Stimulated activated CD8-positive, alpha-beta memory T cell treated with anti-CD3 and anti-CD28 coated beads, Interleukin-12 subunit alpha, Interleukin-12 subunit beta, amount 100 ng/mL, for 24 hours (primary cell): ENCODE data around the gene GPR87.

Source experiments
- DNase-seq: peaks from one replicate; pipeline ENCODE4 v3.0.0-alpha.2; 2020; ENCODE audit errors: extremely low read depth

The GPR87 gene, protein sequence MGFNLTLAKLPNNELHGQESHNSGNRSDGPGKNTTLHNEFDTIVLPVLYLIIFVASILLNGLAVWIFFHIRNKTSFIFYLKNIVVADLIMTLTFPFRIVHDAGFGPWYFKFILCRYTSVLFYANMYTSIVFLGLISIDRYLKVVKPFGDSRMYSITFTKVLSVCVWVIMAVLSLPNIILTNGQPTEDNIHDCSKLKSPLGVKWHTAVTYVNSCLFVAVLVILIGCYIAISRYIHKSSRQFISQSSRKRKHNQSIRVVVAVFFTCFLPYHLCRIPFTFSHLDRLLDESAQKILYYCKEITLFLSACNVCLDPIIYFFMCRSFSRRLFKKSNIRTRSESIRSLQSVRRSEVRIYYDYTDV

DNA sequence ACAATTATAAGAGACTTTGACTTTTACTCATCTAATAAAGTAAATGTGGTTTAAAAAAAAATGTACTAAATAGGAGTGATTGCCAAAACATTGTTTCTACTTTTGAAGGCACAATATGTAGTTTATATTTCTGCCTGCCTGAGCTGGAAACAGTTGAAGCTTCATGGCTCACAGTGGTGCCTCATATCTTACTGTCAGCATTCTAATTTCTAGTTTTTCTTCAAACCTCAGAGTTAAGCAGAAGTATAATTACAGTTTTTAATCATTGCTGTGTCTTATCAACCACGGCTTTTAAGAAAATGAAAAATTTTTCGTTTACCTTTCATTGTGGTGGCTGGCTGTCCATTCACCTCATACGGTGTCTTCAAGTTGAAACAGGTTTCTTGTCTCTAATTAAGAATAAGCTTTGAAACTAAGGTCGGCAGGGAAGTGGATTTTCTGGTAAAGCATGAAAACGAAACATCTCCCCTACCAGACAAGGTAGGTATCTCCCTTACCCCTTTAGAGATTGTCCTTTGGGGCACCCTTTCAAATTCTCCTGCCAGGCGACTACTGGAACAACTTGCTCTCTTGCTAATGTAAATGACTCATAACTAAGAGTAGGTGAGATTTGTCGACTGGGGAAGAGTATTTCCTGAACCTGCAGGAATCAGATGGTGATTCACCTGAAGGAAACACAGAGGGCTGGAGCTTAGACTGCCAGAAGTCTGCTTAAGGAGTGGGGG, at the start of gene GPR87:
Gene GPR87, minus strand, starts transcription at position 554 of the 725 bp plus-strand sequence. CDS start 16,720 bp downstream, outside the sequence.
- DNase-seq, result no peak

DNA sequence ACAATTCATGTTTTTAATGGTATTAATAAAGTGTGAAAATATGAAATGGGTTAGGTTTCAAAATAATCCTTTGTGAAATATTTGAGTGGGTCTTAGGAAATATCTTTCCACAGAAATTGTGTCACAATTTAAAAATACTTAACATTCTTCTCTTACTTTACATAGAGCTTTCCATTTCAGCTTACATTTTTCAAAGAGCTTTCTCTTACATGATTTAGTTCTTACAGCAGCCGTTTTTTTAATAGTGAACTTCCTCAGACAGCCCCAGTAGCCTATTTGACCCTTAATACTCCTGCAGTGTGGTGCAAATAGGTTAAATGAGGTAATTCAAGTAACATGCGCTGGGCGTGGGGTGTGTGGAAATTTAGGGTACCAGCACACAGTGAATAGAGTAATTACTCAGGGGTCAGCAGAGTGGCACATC, 46.1 kb upstream of the GPR87 start:
- DNase-seq, result no peak

DNA sequence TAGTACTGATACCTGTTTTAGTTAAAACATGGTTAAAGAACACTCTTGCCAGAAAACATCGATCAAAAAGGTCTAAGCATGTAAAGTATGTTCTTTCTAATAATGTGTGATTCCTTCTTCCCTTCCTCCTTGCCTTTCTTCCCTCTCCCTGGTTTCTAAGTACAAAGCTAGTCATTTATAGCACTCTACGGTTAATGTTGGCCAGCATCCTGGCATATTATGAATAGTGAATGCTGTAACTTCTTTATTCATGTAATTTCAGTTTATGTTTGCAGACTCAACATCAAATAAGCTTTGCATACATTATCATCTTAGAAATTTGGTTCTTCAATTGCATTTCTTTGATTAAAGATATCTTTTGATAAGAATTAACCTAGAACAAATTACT, 40.8 kb upstream of the GPR87 start:
- no peak for DNase-seq

DNA sequence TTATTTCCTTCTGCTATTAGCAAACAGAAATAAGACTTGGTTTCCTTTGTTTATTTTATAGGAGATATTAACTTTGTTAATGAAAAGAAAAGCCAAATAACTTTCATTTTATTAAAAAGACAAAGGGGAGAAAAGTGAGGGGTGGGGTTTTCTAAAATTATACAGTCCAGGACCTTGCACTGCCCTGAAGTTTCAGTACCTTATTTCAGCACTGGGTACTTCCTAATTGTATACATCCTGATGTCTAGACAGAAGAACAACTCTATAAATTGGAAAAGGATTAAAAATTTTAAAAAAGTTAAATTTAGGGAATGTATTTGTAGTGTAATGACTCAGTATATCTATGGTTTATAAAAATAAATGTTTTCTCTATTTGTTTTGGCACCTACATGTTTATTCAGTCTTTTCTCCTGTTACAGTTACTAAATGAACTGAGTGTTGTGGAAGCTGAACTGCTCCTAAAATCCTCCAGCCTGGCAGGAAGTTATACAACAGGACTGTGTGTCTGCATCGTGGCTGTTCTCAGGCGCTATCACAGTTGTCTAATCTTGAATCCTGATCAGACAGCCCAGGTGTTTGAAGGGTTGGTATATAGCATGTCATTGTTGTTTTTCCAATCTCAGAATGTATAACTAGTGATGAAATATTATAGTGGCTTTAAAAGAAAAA, 40.3 kb upstream of the GPR87 start:
- DNase-seq, result no peak

DNA sequence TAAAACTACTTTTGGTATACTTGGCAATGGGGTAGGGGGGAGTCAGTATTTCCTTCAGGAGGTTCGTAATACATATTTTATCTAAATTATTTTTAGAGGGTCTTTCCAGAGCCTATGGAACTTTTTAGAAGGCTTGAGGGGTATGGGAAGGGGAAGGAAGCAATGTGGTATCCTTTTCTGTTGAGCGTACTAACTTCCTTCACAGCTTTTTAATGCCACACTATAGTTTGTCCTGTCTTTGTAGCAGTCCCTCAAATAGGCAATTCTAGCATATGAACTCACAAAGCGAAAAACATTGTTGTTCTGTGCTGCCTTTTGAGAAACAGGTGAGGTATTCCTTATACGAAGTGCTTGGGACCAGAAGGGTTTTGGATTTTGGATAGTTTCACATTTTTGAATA, 35.0 kb upstream of the GPR87 start:
- no peak for DNase-seq

DNA sequence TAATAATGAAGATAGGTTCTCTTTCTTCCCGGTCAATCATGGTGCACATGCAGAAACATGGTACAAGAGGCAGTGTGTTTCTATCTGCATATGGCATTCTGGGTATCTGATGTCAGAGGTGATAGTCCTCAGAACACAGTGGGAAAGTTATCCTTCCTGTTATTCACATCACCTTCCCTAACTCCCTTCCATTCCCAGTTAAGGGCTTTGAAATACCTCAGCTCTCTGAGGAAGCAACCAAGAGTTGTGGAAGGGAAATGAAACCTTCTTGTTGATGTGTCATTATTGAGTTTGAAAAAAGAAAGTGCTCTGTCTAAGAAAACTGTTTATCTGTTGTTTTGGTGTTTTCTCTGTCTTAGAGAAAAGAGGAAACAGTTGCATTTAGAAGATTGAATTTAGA, 34.6 kb upstream of the GPR87 start:
- DNase-seq, result no peak

DNA sequence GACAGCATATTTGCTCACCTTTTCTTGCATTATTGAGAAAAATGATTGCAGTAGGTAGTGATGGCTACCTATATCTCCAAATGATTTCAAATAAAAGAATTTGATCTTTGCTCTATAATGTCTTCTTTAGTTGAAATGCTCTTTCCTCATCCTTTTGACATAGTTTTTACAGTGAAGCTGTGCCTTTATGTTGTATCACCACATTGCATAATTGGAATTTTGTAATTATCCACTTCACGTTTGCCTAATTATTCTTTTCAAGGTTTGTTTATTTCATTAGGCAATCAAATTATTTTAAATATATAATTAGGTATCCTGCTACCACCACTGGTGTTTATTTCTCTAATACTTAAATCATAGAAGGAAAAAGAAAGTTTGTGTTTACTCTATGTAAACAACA, 34.0 kb upstream of the GPR87 start:
- no peak for DNase-seq

DNA sequence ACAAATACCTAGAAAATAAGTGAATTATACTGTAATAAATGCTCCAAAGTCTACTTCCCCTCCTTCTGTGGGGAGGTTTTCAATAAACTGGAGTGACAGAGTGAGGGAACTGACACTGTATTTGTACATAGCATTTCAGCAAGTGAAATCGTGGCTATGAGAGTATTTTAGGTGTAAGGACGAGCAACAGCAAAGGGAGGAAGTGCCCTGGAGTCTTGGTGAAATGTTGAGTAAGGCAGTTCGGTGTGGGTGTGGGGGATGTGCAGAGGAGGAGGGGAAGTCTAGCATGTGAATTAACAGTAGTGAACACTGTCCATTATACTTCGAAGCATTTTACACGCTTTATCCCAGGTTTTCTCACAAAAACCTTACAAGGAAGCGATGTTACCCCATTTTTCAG, 30.8 kb upstream of the GPR87 start:
- no peak for DNase-seq

DNA sequence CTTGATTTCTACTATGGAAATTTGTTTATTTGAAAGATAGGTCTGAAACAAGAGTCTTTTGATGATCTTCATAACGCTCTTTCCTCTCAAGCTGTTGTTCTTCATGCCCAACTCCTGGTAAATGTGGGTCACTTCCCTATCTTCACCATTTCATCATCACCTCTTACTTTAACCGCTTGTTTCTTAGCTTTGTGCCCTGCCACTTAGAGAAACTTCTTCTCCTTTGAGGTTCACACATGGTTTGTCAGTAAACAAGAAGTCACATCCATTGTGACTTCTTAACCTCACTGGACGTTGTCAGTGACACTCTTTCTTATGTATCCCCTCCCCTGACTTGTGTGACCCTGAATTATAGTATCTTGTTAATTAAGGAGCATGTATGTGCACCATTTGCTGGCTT, 29.7 kb upstream of the GPR87 start:
- no peak for DNase-seq

DNA sequence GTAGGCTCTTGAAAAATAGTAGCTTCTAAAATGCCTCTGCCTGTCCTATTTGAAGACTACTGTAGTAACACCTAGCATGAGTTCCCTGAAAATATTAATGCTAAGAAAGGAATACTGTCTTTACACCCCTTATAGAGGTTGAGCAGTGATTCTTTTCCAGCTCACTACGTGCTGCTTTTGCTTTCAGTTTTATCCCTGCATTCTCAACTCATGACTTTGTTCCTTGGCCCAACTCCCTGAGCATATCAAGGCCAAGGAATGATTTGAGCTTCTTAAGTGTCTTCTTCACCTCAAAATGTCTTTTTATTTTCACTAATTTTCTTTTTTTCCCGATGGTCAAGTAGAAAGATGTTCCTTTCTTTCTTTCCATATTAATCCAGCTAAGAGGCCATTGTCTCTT, 29.2 kb upstream of the GPR87 start:
- no peak for DNase-seq

DNA sequence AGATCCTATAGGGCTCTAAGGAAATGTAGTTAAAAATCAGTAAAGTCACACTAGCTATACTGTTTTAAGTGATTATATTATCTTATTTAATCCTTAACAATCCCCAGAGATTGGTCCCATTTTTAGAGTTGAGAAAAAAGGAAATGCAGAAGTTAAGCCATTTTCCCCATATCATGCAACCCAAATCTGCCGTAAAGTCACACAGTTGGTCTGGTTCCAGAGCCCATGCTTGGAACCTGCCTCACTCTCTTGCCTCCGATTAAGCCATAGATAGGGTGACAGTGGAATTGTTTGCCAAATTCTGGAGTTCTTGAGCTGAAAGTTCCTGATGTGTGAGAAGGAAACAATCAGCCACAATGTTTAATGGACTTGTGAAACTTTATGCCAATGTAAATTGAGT, 15.1 kb upstream of the GPR87 start:
- DNase-seq, result no peak

DNA sequence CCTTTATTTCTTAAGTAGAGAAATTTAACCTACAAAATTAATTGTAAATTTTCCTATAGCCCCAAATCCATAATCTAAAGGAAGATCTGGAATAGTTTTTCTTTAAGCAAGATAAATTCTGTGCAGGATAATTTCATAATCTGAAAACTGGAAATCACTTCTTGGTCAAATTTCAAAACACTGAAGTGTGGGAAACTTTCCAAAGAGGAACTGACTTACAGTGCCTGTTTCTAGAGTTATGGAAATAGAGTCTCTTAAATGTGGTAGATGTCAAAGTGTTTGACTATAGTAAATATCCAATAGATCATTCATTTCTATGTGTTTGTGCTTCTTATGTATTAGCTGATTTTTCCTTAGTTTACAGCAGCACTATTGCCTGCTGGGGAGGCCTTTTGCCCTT, 14.3 kb upstream of the GPR87 start:
- DNase-seq, result no peak

DNA sequence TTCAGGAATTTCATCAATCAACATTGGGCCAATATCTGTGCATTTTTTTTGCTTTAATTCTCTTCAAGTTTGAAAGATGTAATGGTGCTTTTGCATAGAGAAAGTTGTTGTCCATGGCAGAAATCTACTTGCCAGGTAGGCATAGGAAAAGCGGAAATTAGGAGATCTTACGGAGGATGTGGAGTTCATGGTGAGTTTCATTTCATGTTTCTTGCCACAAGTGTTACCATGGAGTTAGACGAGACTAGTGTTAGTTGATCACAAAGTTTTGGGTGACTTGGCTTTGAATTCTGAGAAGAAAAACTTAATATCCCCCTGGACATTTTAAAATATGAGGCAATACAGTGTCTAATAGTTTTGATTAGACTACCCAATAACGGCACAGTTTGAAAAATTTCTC, 13.8 kb upstream of the GPR87 start:
- DNase-seq, result no peak

DNA sequence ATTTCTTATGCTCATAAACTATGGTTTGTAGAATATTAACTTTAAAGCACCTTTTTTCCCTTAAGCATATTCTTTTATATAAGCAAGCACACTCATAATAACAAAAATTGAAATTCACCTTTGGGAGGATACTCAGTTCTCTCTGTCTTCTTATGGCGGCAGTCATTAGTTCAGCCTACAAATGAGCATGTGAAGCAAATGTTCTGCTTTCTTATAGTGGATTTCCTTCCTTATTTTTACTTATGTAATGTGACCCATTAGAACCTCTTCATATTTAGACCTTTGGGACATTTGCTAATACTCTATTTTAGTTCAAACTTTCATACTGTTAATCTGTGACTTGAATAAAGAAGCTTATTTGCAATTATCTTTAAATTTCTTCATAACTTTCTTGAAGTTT, 12.7 kb upstream of the GPR87 start, which contains the start of gene P2RY13:
Gene P2RY13, minus strand, starts transcription at position 187 of the 400 bp plus-strand sequence. Its CDS starts 21 bp downstream, at position 166.
- DNase-seq, result no peak

DNA sequence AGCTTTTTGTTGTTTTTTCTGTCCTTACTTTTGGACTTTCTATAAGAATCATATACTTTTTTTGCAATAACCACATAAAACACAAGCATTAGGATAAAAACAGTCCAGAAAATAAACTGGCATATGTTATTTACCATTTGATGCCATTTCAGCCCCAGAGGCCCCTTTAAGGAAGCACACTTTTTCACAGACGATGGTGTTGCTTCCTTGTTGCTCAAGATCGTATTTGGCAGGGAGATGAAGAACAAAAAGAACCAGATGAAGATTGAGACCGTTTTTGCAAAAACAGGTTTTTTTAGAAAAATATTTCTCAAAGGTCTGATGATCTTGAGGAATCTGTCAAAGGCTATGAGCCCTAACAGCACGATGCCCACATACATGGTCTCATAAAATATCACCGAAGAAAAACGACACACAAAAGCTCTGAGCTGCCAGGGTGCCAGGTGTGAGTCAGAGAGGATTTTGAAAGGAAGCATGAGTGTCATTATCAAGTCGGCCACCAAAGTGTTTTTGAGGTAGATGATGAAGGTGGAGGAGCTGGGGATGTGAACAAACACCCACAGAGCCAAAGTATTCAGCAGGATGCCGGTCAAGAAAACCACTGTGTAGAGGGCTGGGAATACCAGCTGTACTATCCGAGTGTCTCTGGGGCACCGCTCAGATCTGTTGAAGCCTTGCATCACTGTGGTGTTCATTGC, 11.8 kb upstream of the GPR87 start:
- DNase-seq, result no peak

DNA sequence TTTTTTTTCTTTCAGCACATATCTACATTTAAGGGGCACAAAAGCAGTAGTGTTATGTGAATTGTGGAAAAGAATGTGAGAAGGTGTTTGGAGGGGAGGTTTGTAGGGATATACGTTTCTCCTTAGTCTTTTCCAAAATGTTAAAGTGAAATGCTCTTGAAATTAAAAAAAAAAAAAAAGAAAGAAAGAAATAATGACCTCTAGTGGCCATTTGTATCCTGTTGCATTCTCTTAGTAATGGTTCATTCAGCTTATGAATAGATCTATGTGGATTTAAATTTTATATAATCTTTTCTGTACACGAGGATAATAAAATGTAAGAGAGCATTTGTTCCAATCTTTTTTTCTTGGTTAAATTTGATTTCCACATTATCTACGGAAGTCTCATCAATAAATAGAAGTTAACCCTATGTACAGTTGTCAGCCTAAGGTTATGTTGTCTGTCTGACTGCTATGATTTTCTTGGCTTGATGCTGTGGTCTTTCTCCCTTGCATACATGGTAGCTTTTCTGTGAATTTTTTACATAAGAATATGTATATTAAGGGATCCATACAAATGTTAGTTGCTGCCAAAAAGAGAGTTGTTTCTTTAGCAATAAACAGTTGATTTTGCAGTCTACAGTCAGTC, 11.1 kb upstream of the GPR87 start:
- no peak for DNase-seq

DNA sequence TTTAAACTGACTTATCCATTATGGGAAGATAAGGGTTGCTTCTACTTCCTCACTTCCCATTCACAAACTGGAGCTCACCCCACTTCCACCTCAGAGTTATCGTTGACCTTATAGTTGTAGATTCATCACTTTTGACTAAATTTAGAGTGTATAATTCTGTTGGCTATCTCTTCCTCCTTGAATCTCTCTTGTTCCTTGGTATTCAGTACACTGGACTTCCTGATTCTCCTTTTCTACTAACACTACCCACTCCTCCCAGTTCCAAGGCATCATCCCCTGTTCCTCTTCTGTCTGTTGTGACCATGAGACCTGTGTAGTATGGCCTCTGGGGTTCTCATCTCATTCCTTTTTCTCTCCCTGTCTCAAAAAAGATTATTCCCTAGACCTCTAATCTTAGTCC, 5.9 kb upstream of the GPR87 start:
- DNase-seq, result no peak

DNA sequence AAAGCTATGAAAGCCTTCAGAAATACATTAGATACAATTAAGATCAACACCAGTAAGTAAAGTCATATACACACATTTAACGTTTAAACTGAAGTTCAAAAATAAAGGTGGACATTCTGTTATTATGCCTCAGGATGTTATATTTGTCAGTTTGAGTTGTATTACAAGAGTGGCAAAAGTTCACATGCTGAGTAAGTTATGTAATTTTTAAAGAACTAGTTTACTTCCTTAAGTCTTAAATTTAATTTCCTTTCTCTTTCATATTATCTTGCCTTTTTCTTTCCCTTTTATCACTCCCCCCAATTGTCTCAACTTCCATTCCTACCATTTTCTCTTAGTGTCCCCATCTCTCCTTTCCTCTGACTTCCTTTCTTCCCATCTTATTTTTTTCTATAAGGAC, 4.9 kb upstream of the GPR87 start:
- DNase-seq, result no peak

DNA sequence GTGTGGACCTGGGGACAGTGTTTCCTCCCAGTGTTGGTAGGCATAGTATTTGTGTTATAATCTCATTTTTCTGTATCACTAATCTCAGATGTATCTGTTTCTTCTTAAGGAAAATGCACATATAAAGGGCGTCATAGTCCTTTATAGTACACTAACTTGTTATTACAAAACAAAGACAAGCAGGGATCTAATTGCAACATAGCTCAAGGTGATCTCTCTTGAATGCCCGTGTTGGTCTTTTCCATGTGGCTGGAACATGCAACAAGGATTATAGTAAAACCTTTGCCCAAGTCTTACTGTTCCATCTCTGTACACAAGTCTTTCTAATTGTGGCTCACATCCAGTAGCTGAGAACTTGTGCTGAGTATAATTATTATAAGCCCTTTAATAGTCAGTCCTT, 3.5 kb upstream of the GPR87 start:
- no peak for DNase-seq

DNA sequence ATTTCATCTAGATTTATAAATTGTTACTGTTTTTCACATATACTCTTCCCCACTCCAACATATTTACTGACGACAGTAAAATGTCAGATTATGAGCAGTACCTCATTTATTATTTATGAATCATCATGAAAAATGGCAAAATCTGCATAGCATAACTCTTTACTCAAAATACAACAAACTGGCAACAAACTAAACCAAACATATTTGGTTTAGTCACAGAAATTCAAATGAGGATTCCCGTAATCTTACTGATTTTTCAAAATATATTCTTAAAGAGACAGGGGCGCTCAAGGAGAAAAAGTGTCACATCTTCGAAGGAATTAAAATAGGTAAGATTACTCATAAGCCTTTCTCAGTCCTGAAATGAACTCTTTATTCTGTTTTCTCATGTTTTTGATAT, 3.0 kb upstream of the GPR87 start:
- DNase-seq, result no peak

DNA sequence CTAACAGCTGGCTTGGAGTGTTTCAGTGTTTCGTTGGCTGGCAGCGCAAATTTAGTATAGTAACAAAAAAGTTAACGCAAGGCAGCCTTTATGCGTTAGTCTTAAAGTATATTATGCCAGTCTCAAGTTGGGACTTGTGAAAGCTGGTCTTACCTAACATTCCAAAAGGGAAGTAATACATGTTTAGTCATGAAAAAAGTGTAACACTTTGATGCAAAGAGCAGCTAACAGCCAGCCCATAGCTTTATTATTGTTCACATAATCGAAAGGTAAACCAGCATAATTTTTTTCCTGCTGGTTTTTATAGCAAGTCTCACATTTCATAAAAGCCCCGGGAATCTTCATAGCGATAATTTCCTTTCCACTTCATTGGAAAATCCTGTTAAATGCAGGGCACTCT, 2.4 kb upstream of the GPR87 start:
- DNase-seq, result no peak

DNA sequence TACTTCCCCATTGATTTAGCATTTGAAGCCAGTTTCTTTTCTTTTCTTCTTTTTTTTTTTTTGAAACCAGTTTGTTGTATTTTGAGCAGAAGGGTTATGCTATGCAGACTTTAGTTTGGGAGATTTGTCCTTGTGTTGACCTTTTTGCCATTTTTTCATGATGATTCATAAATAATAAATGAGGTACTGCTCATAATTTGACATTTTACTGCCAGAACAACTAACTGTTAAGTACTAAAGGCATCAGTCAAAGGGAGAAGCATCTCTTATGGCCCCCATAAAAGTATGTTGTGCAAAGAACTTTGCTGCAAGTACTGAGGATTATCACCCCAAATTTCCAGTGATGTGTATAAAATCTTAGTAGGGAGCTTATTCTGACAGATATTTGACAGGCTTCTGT, 1.7 kb upstream of the GPR87 start:
- no peak for DNase-seq
